DMS79 treated with DMSO at 0.1 percent for 48 hours (cell line): ENCODE measurements around the gene CHRD.
"Not testable (repeated sequence)": the region's sequence is repeated elsewhere in the genome, so short reads cannot be mapped to it uniquely, and the experiment has no call there.

Source experiments
- DNase-seq: peaks from one replicate; lab custom pipeline; 2025; lab: John Stamatoyannopoulos, UW

The CHRD gene

GRCh38 chr3:184379358-184380184 lies at the start of gene CHRD:
Gene CHRD (plus strand): TSS chr3:184380054. CDS start chr3:184380319, 265 bp downstream.
- no peak for DNase-seq

- no peak for DNase-seq
Observed at GRCh38 chr3:184332370-184333090, 47.3 kb upstream of the CHRD start.

GRCh38 chr3:184333190-184333589 lies 46.7 kb upstream of the CHRD start:
- DNase-seq = no peak

GRCh38 chr3:184333700-184334099 lies 46.2 kb upstream of the CHRD start:
- no peak for DNase-seq

GRCh38 chr3:184334470-184335158 lies 45.2 kb upstream of the CHRD start:
- no peak for DNase-seq

GRCh38 chr3:184335291-184335660 lies 44.6 kb upstream of the CHRD start:
- no peak for DNase-seq

GRCh38 chr3:184335661-184336546 lies 44.0 kb upstream of the CHRD start:
- DNase-seq = peak; percentile 55

- DNase-seq = peak; percentile 46
Observed at GRCh38 chr3:184336547-184337398, 43.1 kb upstream of the CHRD start.

- no peak for DNase-seq
Observed at GRCh38 chr3:184337399-184337714, 42.5 kb upstream of the CHRD start, which contains the start of gene FAM131A. Gene FAM131A (plus strand): TSS chr3:184337600. CDS start chr3:184337631, 31 bp downstream.

- DNase-seq = no peak
Observed at GRCh38 chr3:184337981-184338380, 41.9 kb upstream of the CHRD start.

GRCh38 chr3:184338511-184338945 lies 41.3 kb upstream of the CHRD start:
- peak; percentile 89 for DNase-seq

GRCh38 chr3:184339001-184339400 lies 40.9 kb upstream of the CHRD start:
- peak; percentile 68 for DNase-seq

GRCh38 chr3:184339451-184340135 lies 40.3 kb upstream of the CHRD start:
- not testable (repeated sequence) for DNase-seq

- DNase-seq = peak; percentile 77
Observed at GRCh38 chr3:184341925-184342324, 37.9 kb upstream of the CHRD start.

- DNase-seq = no peak
Observed at GRCh38 chr3:184343200-184343876, 36.5 kb upstream of the CHRD start.

GRCh38 chr3:184344579-184345316 lies 35.1 kb upstream of the CHRD start:
- no peak for DNase-seq

- DNase-seq = no peak
Observed at GRCh38 chr3:184345317-184346144, 34.3 kb upstream of the CHRD start.
